ENCODE data around the gene SERF2. TPM values are rescaled to one million over a fixed set of nuclear protein-coding genes. Genes with fewer than 3 reads are reported as not detected.
A peak's percentile ranks its signal among the peaks of the same experiment; 100 is the strongest.

Gene SERF2
- total and polyA plus RNA-seq, 2 of the 13 experiments (the other 11 are each of a cell fraction or from before 2014, with no cell fraction given) = 811 to 1,257 TPM

DNA sequence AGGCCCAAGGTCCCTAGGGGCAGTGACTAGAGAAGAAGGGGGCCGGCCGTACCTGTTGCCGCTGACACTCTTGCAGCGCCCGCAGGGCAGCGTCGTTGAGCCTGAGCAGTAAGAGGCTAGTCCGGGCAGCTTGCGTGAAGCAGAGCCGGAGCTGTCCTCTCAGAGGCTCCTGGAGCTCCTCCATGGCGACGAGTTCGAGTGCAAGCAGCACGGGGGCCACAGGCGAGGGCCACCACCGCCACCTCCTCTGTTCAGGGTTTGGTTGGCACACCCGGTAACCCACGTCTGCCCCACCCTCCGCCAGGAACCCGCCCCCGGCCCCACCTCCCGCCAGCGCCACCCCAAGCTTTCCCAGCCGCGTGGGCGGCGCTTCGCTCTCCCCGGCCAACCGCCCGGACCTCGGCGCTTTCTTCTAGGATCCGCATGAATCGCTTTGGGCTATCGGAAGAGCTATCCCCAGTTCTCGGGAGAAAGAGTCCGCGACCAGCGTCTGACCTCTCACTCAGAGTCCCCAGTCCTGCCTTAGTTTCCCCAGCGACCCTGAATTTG, 15.3 kb upstream of the SERF2 start, which contains the start of gene ELL3 (continued):
- TF ChIP-seq, protein P1, sequence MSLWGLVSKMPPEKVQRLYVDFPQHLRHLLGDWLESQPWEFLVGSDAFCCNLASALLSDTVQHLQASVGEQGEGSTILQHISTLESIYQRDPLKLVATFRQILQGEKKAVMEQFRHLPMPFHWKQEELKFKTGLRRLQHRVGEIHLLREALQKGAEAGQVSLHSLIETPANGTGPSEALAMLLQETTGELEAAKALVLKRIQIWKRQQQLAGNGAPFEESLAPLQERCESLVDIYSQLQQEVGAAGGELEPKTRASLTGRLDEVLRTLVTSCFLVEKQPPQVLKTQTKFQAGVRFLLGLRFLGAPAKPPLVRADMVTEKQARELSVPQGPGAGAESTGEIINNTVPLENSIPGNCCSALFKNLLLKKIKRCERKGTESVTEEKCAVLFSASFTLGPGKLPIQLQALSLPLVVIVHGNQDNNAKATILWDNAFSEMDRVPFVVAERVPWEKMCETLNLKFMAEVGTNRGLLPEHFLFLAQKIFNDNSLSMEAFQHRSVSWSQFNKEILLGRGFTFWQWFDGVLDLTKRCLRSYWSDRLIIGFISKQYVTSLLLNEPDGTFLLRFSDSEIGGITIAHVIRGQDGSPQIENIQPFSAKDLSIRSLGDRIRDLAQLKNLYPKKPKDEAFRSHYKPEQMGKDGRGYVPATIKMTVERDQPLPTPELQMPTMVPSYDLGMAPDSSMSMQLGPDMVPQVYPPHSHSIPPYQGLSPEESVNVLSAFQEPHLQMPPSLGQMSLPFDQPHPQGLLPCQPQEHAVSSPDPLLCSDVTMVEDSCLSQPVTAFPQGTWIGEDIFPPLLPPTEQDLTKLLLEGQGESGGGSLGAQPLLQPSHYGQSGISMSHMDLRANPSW (CRISPR knock-in tag; IDR thresholded peaks at IDR 0.05; ENCODE audit: borderline replicate concordance) = no peak
- TF ChIP-seq ZNF678 (CRISPR knock-in tag; IDR thresholded peaks at IDR 0.05) (no peak), ZNF616 (CRISPR knock-in tag; IDR thresholded peaks at IDR 0.05; ENCODE audit: low read depth) (no peak), ZNF766 (CRISPR knock-in tag; IDR thresholded peaks at IDR 0.05; ENCODE audit: borderline replicate concordance) (no peak), KDM2A (CRISPR knock-in tag; IDR thresholded peaks at IDR 0.05; ENCODE audit: borderline replicate concordance, low read depth) (no peak), PTBP1 (IDR thresholded peaks at IDR 0.05; ENCODE audit: low read depth, low read length, poor library complexity, severe bottlenecking) (no peak), GATA4 (IDR thresholded peaks at IDR 0.05; ENCODE audit: borderline replicate concordance, low read depth) (no peak), ZNF101 (CRISPR knock-in tag; IDR thresholded peaks at IDR 0.05; ENCODE audit: borderline replicate concordance, low read depth) (no peak), ZNF720 (CRISPR knock-in tag; IDR thresholded peaks at IDR 0.05) (no peak), TEAD3 (CRISPR knock-in tag; optimal IDR thresholded peaks at IDR 0.05; ENCODE audit: borderline replicate concordance) (no peak), MBNL3 (CRISPR knock-in tag; conservative IDR thresholded peaks at IDR 0.05) (no peak), ZNF180 (CRISPR knock-in tag; IDR thresholded peaks at IDR 0.05; ENCODE audit: borderline replicate concordance, low read depth) (no peak), TBP (CRISPR knock-in tag; IDR thresholded peaks at IDR 0.05) (no peak), ZSCAN20 (CRISPR knock-in tag; IDR thresholded peaks at IDR 0.05; ENCODE audit: borderline replicate concordance) (no peak), SMARCC2 (IDR thresholded peaks at IDR 0.05) (no peak)
- TF ChIP-seq, protein P2, sequence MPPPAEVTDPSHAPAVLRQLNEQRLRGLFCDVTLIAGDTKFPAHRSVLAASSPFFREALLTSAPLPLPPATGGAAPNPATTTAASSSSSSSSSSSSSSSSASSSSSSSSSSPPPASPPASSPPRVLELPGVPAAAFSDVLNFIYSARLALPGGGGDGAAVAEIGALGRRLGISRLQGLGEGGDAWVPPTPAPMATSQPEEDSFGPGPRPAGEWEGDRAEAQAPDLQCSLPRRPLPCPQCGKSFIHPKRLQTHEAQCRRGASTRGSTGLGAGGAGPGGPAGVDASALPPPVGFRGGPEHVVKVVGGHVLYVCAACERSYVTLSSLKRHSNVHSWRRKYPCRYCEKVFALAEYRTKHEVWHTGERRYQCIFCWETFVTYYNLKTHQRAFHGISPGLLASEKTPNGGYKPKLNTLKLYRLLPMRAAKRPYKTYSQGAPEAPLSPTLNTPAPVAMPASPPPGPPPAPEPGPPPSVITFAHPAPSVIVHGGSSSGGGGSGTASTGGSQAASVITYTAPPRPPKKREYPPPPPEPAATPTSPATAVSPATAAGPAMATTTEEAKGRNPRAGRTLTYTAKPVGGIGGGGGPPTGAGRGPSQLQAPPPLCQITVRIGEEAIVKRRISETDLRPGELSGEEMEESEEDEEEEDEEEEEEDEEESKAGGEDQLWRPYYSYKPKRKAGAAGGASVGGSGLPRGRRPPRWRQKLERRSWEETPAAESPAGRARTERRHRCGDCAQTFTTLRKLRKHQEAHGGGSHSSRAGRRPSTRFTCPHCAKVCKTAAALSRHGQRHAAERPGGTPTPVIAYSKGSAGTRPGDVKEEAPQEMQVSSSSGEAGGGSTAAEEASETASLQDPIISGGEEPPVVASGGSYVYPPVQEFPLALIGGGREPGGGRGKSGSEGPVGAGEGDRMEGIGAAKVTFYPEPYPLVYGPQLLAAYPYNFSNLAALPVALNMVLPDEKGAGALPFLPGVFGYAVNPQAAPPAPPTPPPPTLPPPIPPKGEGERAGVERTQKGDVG (CRISPR knock-in tag; IDR thresholded peaks at IDR 0.05; ENCODE audit: borderline replicate concordance) = no peak
- TF ChIP-seq, protein P3, sequence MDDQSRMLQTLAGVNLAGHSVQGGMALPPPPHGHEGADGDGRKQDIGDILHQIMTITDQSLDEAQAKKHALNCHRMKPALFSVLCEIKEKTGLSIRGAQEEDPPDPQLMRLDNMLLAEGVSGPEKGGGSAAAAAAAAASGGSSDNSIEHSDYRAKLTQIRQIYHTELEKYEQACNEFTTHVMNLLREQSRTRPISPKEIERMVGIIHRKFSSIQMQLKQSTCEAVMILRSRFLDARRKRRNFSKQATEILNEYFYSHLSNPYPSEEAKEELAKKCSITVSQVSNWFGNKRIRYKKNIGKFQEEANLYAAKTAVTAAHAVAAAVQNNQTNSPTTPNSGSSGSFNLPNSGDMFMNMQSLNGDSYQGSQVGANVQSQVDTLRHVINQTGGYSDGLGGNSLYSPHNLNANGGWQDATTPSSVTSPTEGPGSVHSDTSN (CRISPR knock-in tag; IDR thresholded peaks at IDR 0.05; ENCODE audit: borderline replicate concordance) = no peak
- TF ChIP-seq, protein P4, sequence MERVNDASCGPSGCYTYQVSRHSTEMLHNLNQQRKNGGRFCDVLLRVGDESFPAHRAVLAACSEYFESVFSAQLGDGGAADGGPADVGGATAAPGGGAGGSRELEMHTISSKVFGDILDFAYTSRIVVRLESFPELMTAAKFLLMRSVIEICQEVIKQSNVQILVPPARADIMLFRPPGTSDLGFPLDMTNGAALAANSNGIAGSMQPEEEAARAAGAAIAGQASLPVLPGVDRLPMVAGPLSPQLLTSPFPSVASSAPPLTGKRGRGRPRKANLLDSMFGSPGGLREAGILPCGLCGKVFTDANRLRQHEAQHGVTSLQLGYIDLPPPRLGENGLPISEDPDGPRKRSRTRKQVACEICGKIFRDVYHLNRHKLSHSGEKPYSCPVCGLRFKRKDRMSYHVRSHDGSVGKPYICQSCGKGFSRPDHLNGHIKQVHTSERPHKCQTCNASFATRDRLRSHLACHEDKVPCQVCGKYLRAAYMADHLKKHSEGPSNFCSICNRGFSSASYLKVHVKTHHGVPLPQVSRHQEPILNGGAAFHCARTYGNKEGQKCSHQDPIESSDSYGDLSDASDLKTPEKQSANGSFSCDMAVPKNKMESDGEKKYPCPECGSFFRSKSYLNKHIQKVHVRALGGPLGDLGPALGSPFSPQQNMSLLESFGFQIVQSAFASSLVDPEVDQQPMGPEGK (CRISPR knock-in tag; IDR thresholded peaks at IDR 0.05) = 0 out of 2 replicates have a peak, but pooled peaks have one; percentile 11
- TF ChIP-seq, protein P5, sequence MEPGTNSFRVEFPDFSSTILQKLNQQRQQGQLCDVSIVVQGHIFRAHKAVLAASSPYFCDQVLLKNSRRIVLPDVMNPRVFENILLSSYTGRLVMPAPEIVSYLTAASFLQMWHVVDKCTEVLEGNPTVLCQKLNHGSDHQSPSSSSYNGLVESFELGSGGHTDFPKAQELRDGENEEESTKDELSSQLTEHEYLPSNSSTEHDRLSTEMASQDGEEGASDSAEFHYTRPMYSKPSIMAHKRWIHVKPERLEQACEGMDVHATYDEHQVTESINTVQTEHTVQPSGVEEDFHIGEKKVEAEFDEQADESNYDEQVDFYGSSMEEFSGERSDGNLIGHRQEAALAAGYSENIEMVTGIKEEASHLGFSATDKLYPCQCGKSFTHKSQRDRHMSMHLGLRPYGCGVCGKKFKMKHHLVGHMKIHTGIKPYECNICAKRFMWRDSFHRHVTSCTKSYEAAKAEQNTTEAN (CRISPR knock-in tag; conservative IDR thresholded peaks at IDR 0.05) = no peak

Measured in HepG2 (cell line).